NCI-H2081 (cell line): ENCODE data around the gene SRSF5.
"Not testable (repeated sequence)": the region's sequence is repeated elsewhere in the genome, so short reads cannot be mapped to it uniquely, and the experiment has no call there.

Experiments
- DNase-seq, 2 experiments: peaks; one replicate each; lab custom pipeline; 2025; lab: John Stamatoyannopoulos, UW

SRSF5 gene

DNA sequence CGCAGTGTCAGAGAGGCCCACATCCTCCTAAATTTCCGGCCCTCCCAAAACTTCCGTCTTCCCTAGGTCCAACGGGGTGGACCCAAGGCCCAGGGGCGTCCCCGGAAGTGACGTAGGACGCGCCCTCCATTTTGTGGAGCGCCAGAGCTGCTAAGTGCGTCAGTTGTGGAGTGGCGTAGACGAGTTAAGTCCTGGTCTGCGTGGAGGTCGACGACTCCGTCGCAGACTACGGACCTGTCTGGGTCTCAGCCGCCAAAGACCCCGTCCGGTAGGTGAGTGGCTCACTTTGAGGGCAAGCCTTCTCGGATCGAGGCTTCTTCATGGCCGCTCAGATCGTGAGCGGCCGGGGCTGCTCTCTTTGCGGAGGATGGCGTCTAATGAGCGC, at the start of gene SRSF5:
Gene SRSF5, plus strand, starts transcription at position 159 of the 385 bp plus-strand sequence. CDS start 1,015 bp downstream, outside the sequence.
- peak; percentile 94 to 97 for DNase-seq

DNA sequence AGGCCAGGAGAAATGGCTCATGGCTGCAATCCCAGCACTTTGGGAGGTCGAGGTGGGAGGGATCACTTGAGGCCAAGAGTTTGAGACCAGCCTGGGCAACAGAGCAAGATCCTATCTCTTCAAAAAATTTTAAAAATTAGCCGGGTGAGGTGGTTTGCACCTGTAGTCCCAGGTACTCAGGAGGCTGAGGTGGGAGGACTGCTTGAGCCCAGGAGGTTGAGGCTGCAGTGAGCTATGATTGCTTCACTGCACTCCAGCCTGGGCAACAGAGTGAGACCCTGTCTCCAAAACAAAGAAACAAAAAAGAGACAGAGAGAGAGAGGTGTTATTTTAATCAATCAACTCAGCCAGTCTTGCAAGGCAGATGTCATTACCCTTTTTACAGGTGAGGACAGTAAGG, 48.3 kb upstream of the SRSF5 start:
- DNase-seq, result not testable (repeated sequence)

GRCh38 chr14:69719501-69719951, 47.4 kb upstream of the SRSF5 start:
- no peak for DNase-seq

- no peak for DNase-seq
Observed at GRCh38 chr14:69720912-69721311, 46.0 kb upstream of the SRSF5 start.

GRCh38 chr14:69726761-69727511, 40.0 kb upstream of the SRSF5 start:
- DNase-seq, result peak; percentile 68 to 80

DNA sequence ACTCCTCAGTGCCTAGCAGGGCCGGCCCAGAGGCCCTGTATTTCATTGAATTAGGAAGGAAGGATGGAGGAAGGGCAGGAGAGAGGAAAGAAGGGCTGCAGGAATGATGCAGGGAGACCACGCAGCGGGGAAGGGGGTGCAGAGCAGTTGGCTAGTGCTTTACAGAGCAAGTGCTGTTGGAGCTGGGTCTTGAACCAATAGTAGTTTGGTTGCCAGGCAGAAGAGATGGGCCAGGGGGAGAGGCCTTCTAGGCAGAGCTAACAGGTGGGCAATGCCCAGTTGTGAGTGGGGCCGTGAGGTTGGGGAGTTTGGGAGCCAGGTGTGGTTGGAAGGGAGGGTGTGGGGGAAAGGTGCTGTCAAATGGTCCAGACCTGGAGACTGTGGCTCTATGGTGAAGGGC, 39.1 kb upstream of the SRSF5 start:
- no peak for DNase-seq

GRCh38 chr14:69731919-69732598, 34.9 kb upstream of the SRSF5 start:
- DNase-seq, result not testable (repeated sequence)

GRCh38 chr14:69736405-69736804, 30.5 kb upstream of the SRSF5 start:
- not testable (repeated sequence) for DNase-seq

GRCh38 chr14:69741055-69741454, 25.9 kb upstream of the SRSF5 start:
- no peak for DNase-seq

- DNase-seq, result no peak
Observed at GRCh38 chr14:69749956-69750355, 17.0 kb upstream of the SRSF5 start.

DNA sequence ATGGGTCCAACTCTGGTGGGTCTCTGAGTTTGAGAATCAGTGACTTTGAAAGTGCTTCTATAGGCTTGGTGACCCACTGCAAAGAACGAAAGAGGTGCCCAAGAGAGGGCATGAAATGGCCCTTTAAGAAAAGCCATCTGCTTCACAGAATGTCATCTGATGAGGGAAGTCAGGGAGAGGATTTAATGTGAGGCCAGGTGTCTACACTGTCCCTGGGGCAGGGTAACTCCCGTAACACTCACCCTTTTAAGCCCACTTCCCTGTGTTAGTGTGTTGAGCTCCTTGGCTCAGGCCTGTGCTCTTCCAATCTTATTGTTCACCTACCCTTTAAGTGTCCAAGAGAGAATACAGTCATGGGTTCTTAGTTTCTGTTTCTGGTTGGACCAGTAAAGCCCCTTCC, 16.4 kb upstream of the SRSF5 start:
- no peak for DNase-seq

DNA sequence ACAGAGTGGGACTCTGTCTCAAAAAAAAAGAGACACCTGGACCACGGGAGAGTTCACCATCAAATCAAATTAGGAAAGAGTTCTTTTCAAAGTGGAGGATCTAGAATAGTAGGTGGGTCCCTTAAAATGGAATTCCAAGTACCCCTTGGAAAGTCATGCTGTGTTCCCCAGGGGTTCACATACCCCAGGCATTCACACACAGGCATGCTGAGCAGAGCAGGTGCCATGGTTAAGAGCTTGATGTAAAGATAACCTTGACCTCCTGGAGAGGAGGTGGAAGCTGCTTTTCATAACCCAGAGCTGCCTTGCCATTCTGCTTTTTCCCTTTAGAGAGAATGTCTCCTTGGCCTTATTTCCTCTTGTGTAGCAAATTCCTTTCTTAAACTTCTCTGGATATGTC, 14.2 kb upstream of the SRSF5 start:
- DNase-seq, result no peak

GRCh38 chr14:69753860-69754259, 13.1 kb upstream of the SRSF5 start:
- no peak for DNase-seq

DNA sequence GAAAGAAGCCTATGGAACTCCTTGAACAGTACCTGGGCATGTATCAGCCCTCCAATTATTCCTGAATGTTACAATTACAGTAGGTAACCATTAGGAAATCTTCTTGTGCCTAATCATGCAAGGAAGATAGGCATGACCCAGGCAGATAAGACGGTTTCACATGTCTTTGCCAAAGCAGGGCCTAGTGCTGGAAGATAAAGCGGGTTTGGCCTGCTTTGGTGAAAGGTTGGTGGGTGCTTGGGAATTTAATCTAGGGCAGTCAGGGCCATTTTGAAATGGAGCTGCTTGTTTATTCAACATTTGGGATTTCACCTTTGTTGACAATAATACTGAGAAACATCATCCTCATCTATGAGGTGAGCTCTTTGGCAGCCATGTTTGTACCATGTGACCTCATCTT, 12.5 kb upstream of the SRSF5 start:
- no peak for DNase-seq

GRCh38 chr14:69755296-69755695, 11.6 kb upstream of the SRSF5 start:
- no peak for DNase-seq

GRCh38 chr14:69755784-69756183, 11.2 kb upstream of the SRSF5 start:
- DNase-seq, result no peak

GRCh38 chr14:69756298-69756697, 10.6 kb upstream of the SRSF5 start:
- DNase-seq, result no peak

GRCh38 chr14:69760810-69761209, 6.1 kb upstream of the SRSF5 start:
- no peak for DNase-seq

DNA sequence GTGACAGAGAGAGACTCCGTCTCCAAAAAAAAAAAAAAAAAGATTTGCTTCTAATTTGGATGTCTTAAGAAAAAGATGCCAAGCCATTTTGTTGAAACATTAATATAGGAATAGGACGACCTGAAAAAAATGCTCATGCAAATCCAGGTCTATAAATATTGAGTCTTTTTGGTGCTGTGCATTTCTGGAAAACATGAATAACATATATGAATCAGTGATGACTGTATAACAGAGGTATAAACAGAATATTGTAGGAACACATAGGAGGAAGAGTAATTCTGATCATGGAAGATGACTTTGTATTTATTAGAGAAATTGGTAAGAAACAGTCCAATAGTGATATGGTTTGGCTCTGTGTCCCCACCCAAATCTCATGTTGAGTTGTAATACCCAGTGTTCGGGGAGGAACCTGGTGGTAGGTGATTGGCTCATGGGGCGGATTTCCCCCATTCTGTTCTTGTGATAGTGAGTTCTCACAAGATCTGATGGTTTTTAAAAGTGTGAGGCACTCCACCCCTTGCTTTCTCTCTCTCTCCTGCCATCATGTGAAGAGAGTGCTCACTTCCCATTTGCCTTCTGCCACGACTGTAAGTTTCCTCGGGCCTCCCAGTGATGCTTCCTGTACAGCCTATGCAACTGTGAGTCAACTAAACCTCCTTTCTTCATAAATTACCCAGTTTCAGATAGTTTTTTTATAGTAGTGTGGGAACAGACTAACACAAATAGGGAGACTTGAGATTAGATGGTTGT, 3.0 kb upstream of the SRSF5 start:
- DNase-seq, result no peak

DNA sequence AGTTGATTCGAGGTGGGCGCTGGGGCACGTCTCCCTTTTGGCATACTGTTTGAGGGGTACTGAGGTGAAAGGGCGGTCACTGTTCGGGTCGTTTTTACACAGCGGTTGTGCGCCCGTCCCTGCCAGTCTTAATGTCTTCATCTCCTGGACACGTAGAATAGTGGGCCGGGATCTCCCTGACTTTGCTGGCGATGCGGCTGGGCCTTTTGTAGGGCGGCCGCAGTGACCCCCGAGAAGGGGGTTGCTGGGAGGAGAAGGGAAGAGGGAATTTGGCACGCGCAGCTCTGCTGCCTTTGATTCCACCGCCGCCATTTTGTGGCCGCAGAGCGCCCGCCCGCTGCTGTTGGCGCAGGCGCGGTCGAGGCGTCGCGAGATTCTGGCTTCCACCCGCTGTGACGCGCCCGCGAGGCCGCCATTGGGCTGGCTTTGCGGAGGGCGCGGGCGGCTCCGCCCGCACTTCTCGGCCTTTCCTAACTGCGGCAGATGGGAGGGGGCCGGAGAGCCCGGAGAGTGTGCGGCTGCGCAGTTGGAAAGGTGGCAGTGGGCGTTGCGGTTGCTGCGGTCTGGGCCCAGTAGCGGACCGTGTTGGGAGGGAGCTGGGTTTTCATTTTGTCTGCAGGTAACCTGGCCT, 542 bp downstream of the SRSF5 start:
- DNase-seq, result peak; percentile 92 to 93

- no peak for DNase-seq
Observed at GRCh38 chr14:69768873-69769272, 1.9 kb downstream of the SRSF5 start.

GRCh38 chr14:69769623-69770022, 2.7 kb downstream of the SRSF5 start:
- no peak for DNase-seq
